Keratinocyte (primary cell): ENCODE data around the gene ZNF24.

Experiments used
- CTCF ChIP-seq, 3 experiments: IDR thresholded peaks in 1 of 3; conservative IDR thresholded peaks in 1 of 3; optimal IDR thresholded peaks in 1 of 3; 2 replicates in 2 of 3; 3 replicates in 1 of 3; pipeline versions ENCODE3 to v1.5.1; 2011; ENCODE audit warnings: low read length in 3 of 3, mild to moderate bottlenecking in 3 of 3, moderate library complexity in 2 of 3, control low read depth in 1 of 3, inconsistent platforms in 1 of 3; ENCODE audit not compliant: insufficient read depth in 2 of 3; ENCODE audit errors: extremely low read depth in 1 of 3
- EZH2 ChIP-seq: IDR thresholded peaks from one replicate; pipeline ENCODE4 v1.6.1; 2012; ENCODE audit warnings: inconsistent platforms, mild to moderate bottlenecking, low read length, moderate library complexity

GRCh38 chr18:35376393-35376741 is 32.1 kb upstream of the ZNF24 start:
- TF ChIP-seq CTCF (optimal IDR thresholded peaks at IDR 0.05 in 1 of 3, IDR thresholded peaks at IDR 0.05 in 1 of 3, conservative IDR thresholded peaks at IDR 0.05 in 1 of 3; ENCODE audit: extremely low read depth in 1 of 3, insufficient read depth in 2 of 3, low read length in 3 of 3) (no peak), EZH2 (no peak)
